Ureter (tissue), 1 donor: ENCODE results near the gene CSK. TPM values are rescaled to one million over a fixed set of nuclear protein-coding genes. Genes with fewer than 3 reads are reported as not detected.

ENCODE experiments used
- DNase-seq: peaks from one replicate; pipeline ENCODE4 v3.0.0-alpha.2; 2020; ENCODE audit warnings: low spot score
- total RNA-seq: library from RNA; stranded (reverse); gene quantifications from one replicate; pipeline ENCODE4 v1.2.4, GENCODE V29; 2023
- donor health status: DM: yes; HTN: yes; CAD: no.

The CSK gene
- total RNA-seq, 1 donor from 2014 or later: 61.6 TPM

- DNase-seq: peak; percentile 73
These were observed 5.6 kb downstream of the CSK start for GRCh38 chr15:74787251-74788041.

- DNase-seq: no peak
These were observed 6.3 kb downstream of the CSK start for GRCh38 chr15:74788042-74788682.

- DNase-seq: no peak
These were observed 6.8 kb downstream of the CSK start for GRCh38 chr15:74788683-74789151.

- DNase-seq: no peak
These were observed 7.3 kb downstream of the CSK start for GRCh38 chr15:74789171-74789631.

DNA sequence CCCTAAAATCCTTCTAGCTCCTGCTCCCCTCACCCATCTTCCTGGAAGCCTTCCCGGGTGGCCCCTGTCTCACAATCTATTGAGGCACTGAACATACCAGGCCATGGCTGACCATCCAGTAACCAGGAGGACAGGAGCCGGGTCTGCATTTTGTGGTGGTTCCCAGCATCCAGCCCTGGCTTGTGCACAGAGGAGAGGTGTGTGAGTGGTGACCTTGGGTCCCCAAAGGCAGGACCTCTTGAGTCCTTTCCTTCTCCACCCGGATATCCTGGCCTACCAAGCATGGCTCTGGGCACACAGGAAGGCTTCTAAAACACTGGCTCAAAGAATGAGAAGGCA lies 7.8 kb downstream of the CSK start:
- DNase-seq: no peak

- peak; percentile 73 for DNase-seq
These were observed 8.4 kb downstream of the CSK start for GRCh38 chr15:74790080-74790916.

- no peak for DNase-seq
These were observed 9.1 kb downstream of the CSK start for GRCh38 chr15:74791007-74791406.

DNA sequence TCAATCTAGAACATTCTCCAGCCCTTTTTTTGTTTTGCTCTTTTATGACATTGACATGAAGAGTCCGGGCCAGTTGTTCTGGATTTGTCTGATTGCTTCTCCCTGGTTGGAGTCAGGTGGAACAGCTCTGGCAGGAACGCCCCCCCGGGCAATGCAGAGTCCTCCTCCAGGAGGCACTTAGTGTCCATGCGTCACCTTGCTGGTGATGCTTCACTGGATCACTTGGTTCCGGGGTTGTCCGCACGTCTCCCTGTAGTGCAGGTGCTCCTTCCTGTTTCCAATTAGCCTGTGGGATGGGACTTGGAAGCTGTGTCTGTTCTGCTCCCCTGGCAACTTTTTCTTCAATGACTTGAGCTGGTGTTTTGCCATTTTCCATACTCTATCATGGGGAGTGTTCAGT lies 9.8 kb downstream of the CSK start:
- DNase-seq: no peak

- no peak for DNase-seq
These were observed 10.5 kb downstream of the CSK start for GRCh38 chr15:74792227-74793016.

- no peak for DNase-seq
These were observed 11.5 kb downstream of the CSK start for GRCh38 chr15:74793135-74794028.

DNA sequence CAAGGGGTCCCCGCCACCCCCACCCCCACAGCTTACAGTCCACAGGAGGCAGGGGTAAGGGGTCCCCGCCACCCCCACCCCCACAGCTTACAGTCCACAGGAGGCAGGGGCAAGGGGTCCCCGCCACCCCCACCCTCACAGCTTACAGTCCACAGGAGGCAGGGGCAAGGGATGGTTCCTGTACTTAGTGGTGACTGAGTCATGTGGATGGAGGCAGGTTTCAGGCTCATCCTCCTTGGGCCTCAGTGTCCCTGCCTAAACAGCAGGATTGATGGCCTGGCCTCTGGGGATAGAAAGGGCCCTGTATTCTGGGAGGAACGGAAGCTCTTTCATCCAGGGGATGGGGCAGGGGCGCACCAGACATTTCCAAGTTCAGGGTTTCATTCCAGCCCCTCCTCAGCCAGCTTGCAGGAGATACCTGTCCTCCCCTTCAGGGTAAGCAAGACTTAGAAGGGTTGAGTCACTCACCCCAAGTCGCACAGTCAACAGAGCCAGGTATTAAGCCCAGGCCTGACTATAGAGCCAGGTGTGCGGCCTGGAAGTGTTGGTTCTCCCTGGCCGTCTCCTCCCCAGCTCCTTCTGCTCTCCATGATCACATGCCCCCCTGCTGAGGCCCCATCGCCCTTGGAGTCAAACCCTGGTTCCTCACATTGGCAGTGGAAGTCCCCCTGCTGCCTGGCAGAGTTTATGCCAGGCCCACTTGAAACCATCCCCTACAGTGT lies 12.5 kb downstream of the CSK start:
- no peak for DNase-seq

GRCh38 chr15:74794970-74795349 lies 13.1 kb downstream of the CSK start:
- DNase-seq: no peak

- DNase-seq: no peak
These were observed 14.2 kb downstream of the CSK start for GRCh38 chr15:74795966-74796625.

GRCh38 chr15:74798388-74799254 lies 16.7 kb downstream of the CSK start:
- DNase-seq: no peak

DNA sequence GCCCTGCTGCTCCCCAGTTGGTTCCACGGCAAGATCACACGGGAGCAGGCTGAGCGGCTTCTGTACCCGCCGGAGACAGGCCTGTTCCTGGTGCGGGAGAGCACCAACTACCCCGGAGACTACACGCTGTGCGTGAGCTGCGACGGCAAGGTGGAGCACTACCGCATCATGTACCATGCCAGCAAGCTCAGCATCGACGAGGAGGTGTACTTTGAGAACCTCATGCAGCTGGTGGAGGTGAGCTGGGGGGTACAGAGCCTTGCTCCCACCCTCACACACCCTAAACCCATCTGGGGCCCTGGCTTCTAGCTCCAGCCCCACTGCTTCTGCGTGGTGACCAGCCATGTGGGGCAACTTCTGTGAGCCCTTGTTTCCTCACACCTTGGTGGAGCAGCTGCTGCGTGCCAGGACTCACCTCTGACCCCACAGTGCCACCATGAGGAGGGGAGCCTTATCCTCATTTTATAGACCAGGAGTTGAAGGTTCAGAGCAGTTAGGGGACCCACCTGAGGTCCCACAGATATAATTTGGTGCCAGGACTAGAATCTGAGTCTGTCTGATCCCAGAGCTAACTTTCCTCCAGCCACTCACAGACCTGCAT lies 17.5 kb downstream of the CSK start:
- DNase-seq: no peak

- peak; percentile 88 for DNase-seq
These were observed 18.1 kb downstream of the CSK start for GRCh38 chr15:74799856-74800558.

DNA sequence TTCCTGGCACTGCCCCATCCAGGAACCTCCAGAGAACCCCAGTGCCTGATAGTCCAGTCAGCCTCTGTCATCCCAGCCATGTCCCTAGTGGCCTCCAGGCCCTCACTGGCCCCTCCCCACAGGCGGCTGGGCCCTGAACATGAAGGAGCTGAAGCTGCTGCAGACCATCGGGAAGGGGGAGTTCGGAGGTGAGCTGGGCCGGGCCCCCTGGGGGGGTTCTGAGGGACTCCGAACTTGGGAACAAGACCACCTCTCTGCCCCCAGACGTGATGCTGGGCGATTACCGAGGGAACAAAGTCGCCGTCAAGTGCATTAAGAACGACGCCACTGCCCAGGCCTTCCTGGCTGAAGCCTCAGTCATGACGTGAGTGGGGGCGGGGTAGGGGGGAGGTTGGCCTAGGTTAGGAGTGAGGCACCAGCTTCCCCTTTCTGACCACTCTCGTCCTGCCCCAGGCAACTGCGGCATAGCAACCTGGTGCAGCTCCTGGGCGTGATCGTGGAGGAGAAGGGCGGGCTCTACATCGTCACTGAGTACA lies 18.7 kb downstream of the CSK start:
- no peak for DNase-seq
